GM21737 (cell line): ENCODE results near the gene RACGAP1.
"Not testable (repeated sequence)": the region's sequence is repeated elsewhere in the genome, so short reads cannot be mapped to it uniquely, and the experiment has no call there.

ENCODE experiments used
- ATAC-seq: cut with Tn5 transposase; IDR thresholded peaks from one replicate; pipeline ENCODE4 v1.9.1; 2021; ENCODE audit warnings: mild to moderate bottlenecking, moderate library complexity; ENCODE audit not compliant: unreplicated experiment

Gene RACGAP1

DNA sequence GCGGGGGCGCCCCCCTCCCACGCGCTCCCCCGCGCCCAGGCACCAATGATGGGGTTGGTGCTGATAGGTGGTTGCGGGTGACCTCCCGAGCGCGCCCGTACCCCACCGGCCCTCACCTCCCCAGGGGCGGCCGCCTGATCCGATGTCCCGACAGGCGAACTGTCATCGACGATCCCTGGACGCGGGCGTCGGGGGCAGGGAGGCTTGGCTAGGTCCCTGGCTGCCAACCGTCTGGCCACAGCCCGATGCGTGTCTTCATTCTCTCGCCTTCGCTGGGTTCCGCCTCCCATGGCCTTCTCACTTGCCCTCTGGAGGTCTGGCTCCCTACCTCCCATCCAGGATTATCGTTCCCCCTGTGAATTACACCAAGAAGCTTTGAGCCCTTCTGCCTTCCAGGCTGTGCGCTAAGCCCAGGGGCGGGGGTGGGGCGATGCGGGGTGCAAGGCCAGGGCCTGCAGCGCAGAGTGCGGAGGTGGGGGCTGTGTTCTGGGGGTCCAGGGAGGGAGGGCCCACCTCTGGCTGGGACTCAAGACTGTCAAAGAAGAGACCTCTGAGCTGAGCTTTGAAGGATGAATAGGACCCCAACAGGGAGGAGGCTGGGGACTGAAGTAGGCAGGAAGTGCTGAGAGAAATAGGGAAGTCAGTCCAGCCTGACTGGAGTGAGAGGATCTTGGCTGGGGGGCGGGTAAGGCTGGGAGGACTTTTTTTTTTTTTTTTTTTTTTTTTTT is 7.7 kb upstream of the RACGAP1 start:
- ATAC-seq = no peak

DNA sequence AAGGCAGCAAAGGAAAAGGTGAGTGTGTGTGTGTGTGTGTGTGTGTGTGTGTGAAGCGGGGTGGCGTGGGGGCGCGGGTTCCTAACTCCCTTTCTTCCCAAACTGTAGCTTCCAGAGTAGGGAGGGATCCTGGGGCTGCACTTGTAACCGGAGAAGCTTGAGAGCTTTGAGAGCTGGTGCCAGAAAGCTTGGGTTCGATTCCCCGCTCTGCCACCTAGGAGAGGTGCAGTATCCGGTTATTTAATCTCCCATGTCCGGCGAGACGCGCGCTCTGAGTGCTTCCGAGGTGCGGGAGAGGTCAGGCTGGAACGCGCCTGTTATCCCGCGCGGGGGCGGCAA is 7.2 kb upstream of the RACGAP1 start:
- no peak for ATAC-seq

DNA sequence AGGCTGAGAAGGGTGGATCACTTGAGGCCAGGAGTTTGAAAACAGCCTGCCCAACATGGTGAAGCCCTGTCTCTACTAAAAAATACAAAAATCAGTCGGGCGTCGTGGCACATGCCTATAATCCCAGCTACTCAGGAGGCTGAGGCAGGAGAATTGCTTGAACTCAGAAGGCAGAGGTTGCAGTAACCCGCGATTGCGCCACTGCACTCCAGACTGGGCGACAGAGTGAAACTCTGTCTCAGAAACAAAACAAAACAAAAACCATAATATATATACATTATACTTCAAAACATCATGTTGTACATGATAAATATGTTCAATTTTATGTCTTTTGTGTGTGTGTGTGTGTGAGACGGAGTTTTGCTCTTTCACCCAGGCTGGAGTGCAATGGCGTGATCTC is 5.2 kb upstream of the RACGAP1 start:
- ATAC-seq = not testable (repeated sequence)

DNA sequence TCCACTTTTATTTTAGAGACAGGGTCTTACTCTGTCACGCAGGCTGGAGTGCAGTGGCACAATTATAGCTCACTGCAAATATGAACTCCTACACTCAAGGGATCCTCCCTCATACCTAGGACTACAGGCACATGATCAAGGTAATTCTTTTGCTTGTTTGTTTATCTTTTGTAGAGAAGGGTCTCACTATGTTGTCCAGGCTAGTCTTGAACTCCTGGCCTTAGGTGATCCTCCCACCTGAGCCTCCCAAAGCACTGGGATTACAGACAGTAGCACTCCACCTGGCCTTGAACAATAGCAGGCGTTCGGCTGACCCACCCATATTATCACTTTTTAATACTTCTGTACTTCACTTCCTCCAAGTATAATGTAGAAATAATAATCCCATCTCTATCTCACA is 1.4 kb upstream of the RACGAP1 start:
- no peak for ATAC-seq

DNA sequence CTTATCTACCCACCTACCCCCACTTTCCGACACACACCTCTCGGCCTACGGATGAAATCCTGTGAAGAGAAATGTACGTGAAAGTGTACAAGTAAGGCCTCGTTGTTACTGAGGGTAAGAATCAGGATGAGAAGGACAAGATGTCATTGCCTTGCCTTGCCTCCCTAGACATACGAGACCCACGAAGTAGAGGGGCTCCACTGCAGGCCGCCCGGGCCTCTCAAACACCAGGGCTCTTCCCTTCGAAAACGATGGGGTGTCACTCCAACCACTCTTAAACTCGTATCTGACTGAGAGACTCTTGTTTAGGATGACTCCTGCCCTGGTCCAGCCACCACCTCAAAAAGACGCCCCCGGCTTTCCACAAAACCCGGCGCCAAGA is 498 bp downstream of the RACGAP1 start:
- peak; percentile 10 for ATAC-seq

DNA sequence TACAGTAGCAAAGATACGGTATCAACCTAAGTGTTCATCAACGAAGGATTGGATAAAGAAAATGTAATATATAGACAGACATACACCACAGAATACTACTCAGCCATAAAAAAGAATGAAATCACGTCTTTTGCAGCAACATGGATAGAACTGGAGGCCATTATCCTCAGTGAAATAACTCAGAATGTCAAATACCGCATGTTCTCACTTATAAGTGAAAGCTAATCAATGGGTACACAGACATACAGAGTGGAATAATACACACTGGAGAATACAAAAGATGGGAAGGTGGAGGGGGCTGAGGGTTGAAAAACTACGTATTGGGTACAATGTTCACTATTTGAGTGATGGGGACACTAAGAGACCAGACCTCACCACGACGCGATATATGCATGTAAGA is 1.1 kb downstream of the RACGAP1 start:
- no peak for ATAC-seq

DNA sequence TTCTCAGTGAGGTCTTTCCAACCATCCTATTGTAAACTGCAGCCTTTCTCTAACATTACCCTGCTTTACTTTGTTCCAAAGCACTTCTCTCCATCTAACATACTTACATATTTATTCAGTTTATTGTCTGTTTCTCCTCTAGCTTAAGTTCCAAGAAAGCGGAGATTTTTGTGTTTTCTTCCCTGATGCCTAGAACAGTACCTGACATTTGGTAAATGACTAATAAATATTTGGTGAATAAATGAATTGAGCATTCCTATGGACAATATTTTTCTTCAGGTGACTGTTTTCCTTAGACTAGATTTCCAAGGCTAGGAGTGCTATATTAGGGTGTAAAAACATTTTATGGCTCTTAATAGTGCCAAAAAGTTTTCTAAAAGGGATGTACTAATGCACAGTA is 2.4 kb downstream of the RACGAP1 start:
- no peak for ATAC-seq

DNA sequence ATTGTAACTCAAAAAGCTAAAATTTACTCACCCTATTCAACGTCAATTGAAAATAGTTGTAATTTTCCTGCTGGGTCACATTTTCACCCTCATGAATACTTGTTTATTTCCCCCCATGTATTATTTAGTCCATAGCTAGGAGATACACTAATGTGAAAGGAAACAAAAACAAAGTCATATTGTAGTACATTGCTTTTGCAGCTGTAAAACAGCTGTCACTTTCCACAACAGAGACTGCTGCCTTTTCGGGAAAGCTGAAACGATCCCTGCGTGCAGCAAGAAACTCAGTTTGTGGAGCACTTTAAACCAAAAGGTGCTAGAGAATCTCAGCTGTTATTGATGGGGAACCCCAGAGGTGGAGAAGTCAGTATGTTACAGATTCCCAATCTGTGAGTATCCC is 4.3 kb downstream of the RACGAP1 start:
- ATAC-seq = no peak

DNA sequence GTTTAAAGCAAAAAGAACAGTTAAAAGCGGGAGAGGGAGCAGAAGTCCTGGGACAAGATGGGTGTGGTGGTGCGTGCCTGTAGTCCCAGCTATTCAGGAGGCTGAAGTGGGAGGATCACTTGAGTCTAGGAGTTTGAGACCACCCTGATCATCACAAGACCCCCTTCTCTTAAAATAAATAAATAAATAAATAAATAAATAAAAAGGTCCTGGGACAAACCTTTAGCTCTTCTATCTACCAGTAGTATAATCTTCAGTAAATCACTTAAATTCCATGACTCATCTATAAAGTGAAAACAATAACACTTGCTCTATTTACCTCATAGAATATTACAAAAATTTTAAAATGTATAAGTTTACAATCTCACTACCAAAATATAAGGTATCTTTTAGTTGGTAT is 5.8 kb downstream of the RACGAP1 start:
- ATAC-seq = no peak

DNA sequence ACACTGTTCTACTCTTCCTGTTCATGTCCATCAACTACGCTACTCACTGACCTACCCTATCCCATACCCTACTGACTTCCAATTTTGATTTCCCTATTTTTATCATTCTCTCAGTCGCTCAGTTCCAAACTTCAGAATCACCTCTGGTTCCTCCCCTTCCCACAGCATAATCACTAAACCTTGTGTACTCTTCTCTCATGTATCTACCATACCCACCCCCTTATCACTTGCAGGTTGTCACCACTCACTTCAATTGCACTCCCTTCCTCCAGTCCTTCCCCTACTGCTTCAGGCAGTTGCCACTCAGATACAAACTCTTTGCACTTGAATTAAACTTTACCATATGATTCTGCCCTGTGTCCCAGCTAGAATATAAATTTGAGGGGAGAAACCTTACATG is 6.3 kb downstream of the RACGAP1 start:
- no peak for ATAC-seq

DNA sequence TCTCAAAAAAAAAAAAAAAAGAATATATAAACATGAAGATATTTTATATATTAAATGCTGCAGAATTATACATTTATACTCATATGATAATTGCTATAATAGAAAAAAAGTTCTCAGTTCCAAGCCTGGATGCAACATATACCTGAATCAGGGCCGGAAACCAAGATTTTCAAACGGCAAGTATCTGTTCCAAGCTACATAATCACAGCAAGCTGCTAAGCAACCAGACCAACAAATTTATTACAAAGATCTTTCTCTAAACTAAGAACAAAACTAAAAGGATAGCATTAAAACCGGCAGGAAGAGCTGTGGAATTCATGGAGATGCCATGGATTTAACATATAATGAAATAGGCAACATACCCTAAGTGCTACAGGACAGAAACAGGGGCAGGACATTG is 7.1 kb downstream of the RACGAP1 start:
- no peak for ATAC-seq

DNA sequence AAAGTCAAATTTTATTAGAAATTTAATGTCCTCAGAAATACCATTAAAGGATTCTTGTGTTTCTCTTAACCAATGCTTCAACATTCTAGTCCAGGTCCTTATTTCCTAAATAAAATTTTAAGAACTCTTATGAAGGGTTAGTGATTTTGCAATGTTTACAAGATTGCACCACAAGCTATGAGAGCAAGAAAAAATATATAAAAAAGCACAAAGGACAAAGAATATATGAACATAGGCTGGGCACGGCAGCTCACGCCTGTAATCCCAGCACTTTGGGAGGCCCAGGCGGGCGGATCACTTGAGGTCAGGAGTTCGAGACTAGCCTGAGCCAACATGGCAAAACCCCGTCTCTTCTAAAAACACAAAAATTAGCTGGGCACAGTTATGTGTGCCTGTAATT is 7.7 kb downstream of the RACGAP1 start:
- ATAC-seq = no peak

DNA sequence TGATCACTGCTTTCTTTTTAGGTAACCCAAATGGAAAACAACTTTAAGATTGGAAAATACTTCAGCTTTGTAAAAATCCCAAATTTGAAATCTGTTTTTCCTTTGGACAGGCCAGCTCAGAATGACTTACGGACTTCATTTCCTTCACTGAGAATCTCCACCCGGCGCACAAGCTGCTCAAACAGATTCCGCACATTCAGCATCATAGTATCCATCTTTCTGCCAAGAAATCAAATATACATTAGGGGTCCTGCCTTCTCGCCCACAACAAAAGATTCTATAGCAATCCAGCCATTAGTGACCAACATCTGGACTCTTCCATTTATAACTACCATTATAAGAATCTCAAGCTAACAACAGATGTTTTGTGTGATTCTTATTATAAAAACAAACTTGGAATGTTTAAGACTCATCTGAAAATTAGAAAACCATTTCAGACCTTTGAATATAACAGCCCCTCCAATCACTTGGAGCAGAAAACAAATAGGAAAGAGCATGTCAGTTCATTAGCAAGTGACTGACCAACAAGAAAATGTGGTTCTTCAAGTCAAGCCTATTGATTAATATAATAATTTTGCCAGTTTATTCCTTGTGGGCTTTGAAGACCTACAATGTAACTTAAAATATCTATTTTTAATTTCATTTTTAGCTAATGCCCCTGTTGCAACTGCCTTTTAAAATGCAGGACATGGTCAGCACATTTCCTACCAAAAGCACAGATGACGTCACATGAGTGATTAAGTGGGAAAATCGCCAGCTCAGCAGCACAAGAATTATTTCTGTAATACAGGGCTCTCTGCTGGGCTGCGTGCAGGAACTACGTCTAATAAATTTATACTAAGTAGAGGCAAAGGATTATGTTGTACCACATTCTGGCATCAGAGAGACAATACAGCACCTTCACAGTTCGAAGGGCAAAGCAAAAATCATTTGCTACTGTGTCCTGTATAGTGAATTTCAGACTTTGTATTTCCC is 8.5 kb downstream of the RACGAP1 start:
- ATAC-seq = no peak

DNA sequence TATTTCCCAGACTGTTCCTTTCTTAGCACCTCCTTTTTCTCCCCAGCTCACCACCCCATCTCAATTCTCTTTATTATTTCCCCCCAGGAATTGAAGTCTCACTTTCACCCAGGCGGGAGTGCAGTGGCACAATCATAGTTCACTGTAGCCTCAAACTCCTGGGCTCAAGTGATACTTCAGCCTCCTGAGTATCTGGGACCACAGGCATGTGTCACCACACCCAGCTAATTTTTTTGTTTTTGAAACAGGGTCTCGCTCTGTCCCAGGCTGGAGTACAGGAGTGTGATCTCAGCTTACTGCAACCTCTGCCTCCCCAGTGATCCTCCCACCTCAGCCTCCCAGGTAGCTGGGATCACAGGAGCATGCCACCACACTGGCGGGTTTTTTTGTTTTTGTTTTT is 11.0 kb downstream of the RACGAP1 start:
- ATAC-seq = no peak

DNA sequence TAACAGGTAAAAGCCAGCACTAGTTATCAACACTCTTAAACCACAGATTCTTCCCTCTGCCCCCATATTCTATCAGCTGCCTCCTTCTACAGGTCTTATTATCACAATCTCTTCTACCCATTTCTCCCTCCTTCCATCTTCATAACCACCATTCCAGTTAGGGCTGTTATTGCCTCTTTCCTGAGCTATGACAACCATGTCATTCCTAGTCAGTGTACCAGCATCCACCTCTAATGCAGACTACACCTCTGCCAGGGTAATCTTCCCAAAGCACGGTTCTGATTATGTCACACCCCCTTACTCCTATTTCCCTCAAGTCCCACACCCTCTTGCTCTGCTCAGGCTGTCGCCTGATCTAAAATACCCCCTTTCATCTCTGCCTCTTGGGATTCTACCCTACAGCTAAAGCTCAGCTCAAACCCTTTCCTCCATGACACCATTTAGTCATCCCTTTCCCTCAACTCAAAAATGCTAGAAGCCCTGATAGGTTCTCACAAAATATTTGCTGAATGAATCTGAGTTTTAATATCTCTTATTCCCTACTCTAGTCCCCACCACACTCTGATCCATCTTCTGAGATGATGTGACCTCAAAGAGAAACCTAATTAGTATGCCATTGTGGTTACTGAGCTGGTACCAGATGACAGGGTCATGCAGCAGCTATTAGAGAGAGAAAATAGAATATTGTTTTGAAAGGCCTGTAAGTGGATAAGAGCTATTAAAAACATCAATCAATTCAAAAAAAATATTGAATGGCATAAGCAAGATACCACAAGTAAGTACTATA is 11.7 kb downstream of the RACGAP1 start:
- ATAC-seq = no peak

DNA sequence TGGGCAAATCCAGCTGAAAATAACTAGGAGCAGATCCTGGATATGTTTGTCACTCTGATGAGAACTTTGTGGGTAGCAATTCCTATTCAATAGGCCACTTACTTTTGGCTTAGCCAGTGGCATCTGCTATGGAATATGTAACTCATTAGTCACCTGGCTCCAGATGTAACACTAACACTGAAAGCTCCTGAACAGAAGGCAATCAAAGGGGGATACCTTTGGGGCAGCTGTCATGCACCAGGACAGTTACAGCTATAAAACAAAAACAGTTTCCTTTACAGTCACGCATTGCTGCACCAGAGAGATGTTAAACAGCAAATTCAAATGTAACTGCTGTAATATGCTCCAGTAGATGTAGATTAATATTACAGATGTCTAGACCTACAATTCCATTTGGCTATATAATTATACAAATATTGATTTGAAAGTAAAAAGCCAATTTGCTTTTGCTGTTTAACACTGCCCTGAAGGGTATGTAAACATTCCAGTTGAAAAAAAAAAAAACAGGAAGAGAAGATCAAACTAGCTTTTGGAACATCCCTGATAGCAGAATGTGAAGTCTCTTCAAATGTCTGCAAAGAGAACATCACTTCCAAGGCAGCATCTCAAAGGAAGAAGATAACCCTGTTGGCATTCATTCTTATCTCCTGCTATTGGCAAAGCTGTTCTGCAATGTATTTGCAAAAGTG is 18.4 kb downstream of the RACGAP1 start:
- ATAC-seq = peak; percentile 47

DNA sequence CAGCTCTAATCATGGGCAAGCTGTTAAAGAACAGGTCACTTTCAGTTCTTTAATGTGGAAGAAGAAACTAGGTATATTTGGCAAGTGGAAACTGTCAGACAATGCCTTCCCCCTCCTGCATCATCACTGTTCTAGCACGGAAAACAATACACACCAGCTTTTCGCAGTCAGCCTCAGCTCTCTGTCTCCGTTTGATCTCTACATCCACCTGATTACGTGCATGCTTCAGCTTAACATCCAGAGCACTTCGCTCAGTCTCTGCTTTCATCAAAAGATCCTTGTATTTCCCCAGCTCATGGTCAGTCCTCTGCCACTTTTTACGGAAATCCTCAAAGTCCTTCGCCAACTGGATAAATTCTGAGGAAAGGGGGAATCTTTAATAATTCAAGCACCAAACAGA is 19.0 kb downstream of the RACGAP1 start:
- no peak for ATAC-seq

DNA sequence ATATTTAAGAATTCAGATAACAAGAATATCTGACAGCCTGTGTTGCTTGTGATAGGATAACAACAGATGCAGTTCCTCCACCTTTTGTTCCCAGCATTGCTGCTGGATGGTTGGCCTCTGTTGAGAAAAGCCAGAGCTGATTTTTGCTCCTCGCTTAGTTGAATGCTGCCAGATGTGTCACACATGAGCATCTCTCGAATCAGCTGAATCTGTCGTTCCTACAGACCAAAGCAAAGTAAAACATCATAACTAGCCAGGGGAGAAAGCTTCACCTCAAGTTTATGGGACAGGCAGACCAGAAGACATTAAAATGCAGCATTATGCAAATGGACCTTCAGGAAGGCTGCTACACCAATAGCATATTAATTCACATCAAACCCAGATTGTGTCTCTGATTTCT is 20.1 kb downstream of the RACGAP1 start:
- no peak for ATAC-seq

DNA sequence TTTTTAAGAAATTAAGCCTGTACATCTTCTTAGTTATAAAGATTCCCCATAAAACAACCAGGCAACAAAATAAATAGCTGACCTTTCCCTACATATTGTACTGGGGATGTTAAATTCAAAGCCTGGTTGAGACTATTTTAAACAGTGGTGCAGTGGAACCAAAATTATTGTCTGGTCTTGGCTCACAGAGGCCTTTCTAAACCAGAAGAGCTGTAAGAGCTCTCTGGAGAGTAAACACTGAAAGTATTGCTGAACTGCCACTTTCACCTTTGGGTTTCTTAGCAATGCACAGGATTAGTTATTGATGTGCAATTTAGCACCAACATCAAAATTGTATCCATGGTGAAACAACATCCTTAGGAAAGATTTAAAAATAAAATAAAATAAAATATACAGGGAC is 20.6 kb downstream of the RACGAP1 start:
- no peak for ATAC-seq

DNA sequence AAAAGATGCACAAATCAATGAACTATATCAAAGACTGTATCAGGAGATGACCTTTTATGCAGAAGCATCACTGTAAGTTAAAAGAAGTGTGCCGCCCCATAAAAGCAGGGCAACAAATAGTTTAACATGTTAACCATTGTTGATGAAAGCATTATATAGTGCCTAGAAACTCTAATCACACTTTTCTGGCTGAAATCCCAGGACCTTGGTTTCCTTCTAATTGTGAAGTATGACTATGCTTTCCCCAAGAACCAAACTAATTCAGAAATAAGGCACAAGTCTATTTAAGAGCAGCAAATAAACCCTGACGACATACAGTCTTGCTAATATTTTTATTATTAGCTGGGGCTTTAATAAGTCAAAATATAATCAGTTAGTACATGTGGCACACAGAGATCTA is 21.7 kb downstream of the RACGAP1 start:
- ATAC-seq = no peak

DNA sequence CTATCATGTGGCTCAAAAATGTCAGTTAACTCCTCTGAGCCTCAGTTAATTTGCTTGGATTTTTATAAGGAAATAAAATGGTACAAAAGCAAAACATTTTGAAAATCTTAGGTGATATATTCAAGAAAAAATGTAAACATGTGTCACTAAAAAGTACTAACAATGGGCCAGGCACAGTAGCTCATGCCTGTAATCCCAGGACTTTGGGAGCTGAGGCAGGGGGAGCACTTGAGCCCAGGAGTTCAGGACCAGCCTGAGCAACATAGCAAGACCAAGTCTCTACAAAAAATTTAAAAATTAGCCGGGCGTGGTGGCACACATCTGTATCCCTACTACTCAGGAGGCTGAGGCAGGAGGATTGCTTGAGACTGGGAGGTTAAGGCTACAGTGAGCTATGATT is 26.8 kb downstream of the RACGAP1 start:
- no peak for ATAC-seq
